GM12891 (cell line): ENCODE results near the gene RANGAP1.
"Not testable (repeated sequence)": the region's sequence is repeated elsewhere in the genome, so short reads cannot be mapped to it uniquely, and the experiment has no call there.

Experiments used
- DNase-seq: peaks from one replicate; pipeline ENCODE4 v3.0.0; 2011; ENCODE audit warnings: low spot score; ENCODE audit not compliant: insufficient read length
- FAIRE-seq: peaks from 2 replicates; lab custom pipeline; 2011; peaks lifted over from hg19 to GRCh38; lab: Jason Lieb, UNC
- PAX5 ChIP-seq: IDR thresholded peaks from 2 replicates; pipeline ENCODE4 v1.6.1; 2011; ENCODE audit warnings: low read length, moderate library complexity, mild to moderate bottlenecking; ENCODE audit not compliant: insufficient read depth, severe bottlenecking
- POLR2A ChIP-seq: IDR thresholded peaks from 2 replicates; pipeline ENCODE4 v1.6.1; 2011; ENCODE audit warnings: low read depth, low read length, control low read depth
- POLR2AphosphoS5 ChIP-seq: IDR thresholded peaks from 2 replicates; pipeline ENCODE4 v1.6.1; 2011; ENCODE audit warnings: low read depth, low read length, control low read depth
- POU2F2 ChIP-seq: IDR thresholded peaks from 2 replicates; pipeline ENCODE4 v1.6.1; 2011; ENCODE audit warnings: low read depth, mild to moderate bottlenecking, control low read depth, low read length, moderate library complexity
- SPI1 ChIP-seq: IDR thresholded peaks from 2 replicates; pipeline ENCODE4 v1.6.1; 2011; ENCODE audit warnings: low read depth, low read length, control low read depth
- TAF1 ChIP-seq: IDR thresholded peaks from 2 replicates; pipeline ENCODE4 v1.6.1; 2011; ENCODE audit warnings: low read depth, low read length, control low read depth

The RANGAP1 gene

GRCh38 chr22:41301085-41302020 lies 15.4 kb upstream of the RANGAP1 start, which contains the start of gene ZC3H7B:
Gene ZC3H7B, plus strand, starts transcription at chr22:41301525. Its CDS starts 19,136 bp downstream, at chr22:41320661.
- FAIRE-seq (peak; percentile 84), DNase-seq (peak; percentile 97)
- TF ChIP-seq POLR2AphosphoS5 (no peak), SPI1 (peak; percentile 23; the same call in 1 of the 2 replicates), PAX5 (no peak), POU2F2 (0 out of 2 replicates have a peak, but pooled peaks have one; percentile 14), POLR2A (peak; percentile 76), TAF1 (peak; percentile 88)

GRCh38 chr22:41300661-41301060 lies 14.7 kb upstream of the RANGAP1 start:
- DNase-seq (no peak), FAIRE-seq (peak; percentile 51)
- no peak for TF ChIP-seq SPI1
- TF ChIP-seq POU2F2 = no peak
- no peak for TF ChIP-seq POLR2A
- TF ChIP-seq POLR2AphosphoS5 = no peak
- no peak for TF ChIP-seq PAX5
- no peak for TF ChIP-seq TAF1

DNA sequence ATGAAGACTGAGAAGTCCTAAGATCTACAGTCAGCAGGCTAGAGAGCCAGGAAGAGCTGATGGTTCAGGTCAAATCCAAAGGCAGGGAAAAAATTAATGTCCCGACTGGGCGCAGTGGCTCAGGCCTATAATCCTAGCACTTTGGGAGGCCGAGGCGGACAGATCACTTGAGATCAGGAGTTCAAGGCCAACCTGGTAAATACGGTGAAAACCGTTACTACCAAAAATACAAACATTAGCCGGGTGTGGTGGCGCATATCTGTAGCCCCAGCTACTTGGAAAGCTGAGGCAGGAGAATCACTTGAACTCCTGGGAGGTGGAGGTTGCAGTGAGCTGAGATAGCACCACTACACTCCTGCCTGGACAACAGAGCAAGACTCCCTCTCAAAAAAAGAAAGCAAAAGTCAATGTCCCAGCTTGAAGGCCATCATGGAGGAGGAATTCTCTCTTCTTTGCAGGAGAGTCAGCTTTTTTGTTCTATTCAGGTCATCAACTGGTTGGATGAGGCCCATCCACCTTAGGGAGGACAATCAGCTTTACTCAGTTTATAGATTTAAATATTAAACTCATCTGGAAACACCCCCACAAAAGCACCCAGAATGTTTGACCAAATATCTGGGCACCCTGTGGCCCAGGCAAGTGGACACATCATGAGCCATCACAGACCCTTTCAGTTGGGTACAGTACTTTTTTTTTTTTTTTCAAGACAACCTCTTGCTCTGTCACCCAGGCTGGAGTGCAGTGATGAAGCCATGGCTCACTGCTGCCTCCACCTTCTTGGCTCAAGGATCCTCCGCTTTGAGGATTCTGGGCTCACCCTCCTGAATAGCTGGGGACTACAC lies 11.1 kb upstream of the RANGAP1 start:
- FAIRE-seq = no peak
- TF ChIP-seq PAX5 (no peak), TAF1 (no peak), POLR2A (no peak), POLR2AphosphoS5 (no peak), POU2F2 (no peak), SPI1 (no peak)
- no peak for DNase-seq

GRCh38 chr22:41294816-41295215 lies 8.8 kb upstream of the RANGAP1 start:
- not testable (repeated sequence) for FAIRE-seq, DNase-seq

GRCh38 chr22:41290262-41291221 lies 4.6 kb upstream of the RANGAP1 start:
- no peak for TF ChIP-seq POLR2A
- DNase-seq (no peak), FAIRE-seq (no peak)

GRCh38 chr22:41289671-41290070 lies 3.7 kb upstream of the RANGAP1 start:
- TF ChIP-seq PAX5 = no peak
- no peak for TF ChIP-seq POU2F2
- no peak for TF ChIP-seq POLR2AphosphoS5
- TF ChIP-seq TAF1 = no peak
- TF ChIP-seq POLR2A = no peak
- TF ChIP-seq SPI1 = no peak
- DNase-seq = no peak
- no peak for FAIRE-seq

GRCh38 chr22:41288245-41288946 lies 2.4 kb upstream of the RANGAP1 start:
- FAIRE-seq = no peak
- DNase-seq = no peak

DNA sequence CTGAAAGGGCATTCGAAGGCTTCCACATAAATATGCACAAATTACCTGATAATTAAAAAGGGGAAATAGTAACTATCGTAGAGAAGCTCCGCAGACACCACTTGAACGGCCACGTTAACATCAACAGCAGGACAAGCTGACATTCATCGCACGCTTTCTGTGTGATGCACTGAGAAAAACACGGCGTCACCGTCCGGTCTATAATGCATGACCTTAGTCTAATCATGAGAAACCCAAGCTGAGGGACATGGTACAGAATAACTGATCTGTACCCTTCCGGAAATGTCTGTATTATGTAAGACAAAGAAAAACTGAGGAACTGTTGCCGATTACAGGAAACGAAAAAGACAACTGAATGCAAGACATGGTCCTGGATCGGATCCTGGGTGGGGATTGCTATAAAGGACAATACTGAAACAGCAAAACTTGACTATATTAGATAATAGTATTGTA lies 678 bp upstream of the RANGAP1 start:
- FAIRE-seq = no peak
- TF ChIP-seq SPI1 (peak; percentile 57), PAX5 (no peak), TAF1 (no peak), POLR2AphosphoS5 (peak; percentile 50; the same call in 1 of the 2 replicates), POU2F2 (no peak)
- DNase-seq = no peak

More at GRCh38 chr22:41288245-41288946, 2.4 kb upstream of the RANGAP1 start:
- no peak for TF ChIP-seq SPI1
- no peak for TF ChIP-seq PAX5
- TF ChIP-seq POU2F2 = no peak
- TF ChIP-seq POLR2A = no peak
- TF ChIP-seq POLR2AphosphoS5 = no peak
- TF ChIP-seq TAF1 = no peak

- FAIRE-seq = peak; percentile 73
- DNase-seq = peak; percentile 69
- no peak for TF ChIP-seq SPI1
- TF ChIP-seq POLR2AphosphoS5 = peak; percentile 44; the same call in 1 of the 2 replicates
- TF ChIP-seq POU2F2 = peak; percentile 85; the same call in 1 of the 2 replicates
- TF ChIP-seq TAF1 = peak; percentile 47; the same call in 1 of the 2 replicates
Observed at GRCh38 chr22:41285441-41285819, 557 bp downstream of the RANGAP1 start.
